ENCODE measurements around the gene NPHP1. TPM values are rescaled to one million over a fixed set of nuclear protein-coding genes. Genes with fewer than 3 reads are reported as not detected.
"Not testable (repeated sequence)": the region's sequence is repeated elsewhere in the genome, so short reads cannot be mapped to it uniquely, and the experiment has no call there.

Gene NPHP1
- total RNA-seq, 2 donors from 2014 or later = 3.1 to 4.0 TPM

GRCh38 chr2:110075896-110076295, 128.9 kb downstream of the NPHP1 start:
- not testable (repeated sequence) for H3K27ac ChIP-seq; H3K4me1 ChIP-seq; H3K36me3 ChIP-seq; H3K9me3 ChIP-seq; DNase-seq (ENCODE audit: low spot score); H3K4me3 ChIP-seq; H3K27me3 ChIP-seq

Small RNAs within 50 kb of the gene (microRNA-seq; reads per million reads assigned to microRNA genes)
- 0 reads per million in 2 donors for gene MIR4436B1 (ENCODE audit: borderline number of aligned reads in 2 of 2, borderline replicate concordance in 1 of 2)

Other genes starting within 250 kb of the NPHP1 start
- 10 to 100 TPM; 17.9 to 27.4 TPM for gene MALL, start 89.2 kb downstream of the NPHP1 start, total RNA-seq
- gene MTLN, start 7.5 kb upstream of the NPHP1 start, total RNA-seq = 100 to 1,000 TPM; 111 to 261 TPM

All from right atrium auricular region (tissue), 2 donors.